Pancreas (tissue), 10 donors: ENCODE results near the gene SREBF1. TPM values are rescaled to one million over a fixed set of nuclear protein-coding genes. Genes with fewer than 3 reads are reported as not detected.
A peak's percentile ranks its signal among the peaks of the same experiment; 100 is the strongest.

Source experiments
- ATAC-seq, 4 donors: fragments of 200-7000 bp; cut with Tn5 transposase; one replicate each; pipeline versions ENCODE4 v1.8.0 to v1.9.1; 2020; ENCODE audit warnings: mild to moderate bottlenecking in 4 of 4, moderate library complexity in 4 of 4
- DNase-seq, 6 donors: peaks; one replicate each; pipeline ENCODE4 v3.0.0-alpha.2; 2020
- FAIRE-seq: peaks from 2 replicates; lab custom pipeline; 2012; peaks lifted over from hg19 to GRCh38; lab: Jason Lieb, UNC
- H3K27ac ChIP-seq, 4 donors: fragments of 200-600 bp; sonication (generic); 1 replicate in 3 of 4; 2 replicates in 1 of 4; pipeline versions ENCODE4 v1.5.0 to v1.8.0; 2020
- H3K27me3 ChIP-seq, 4 donors: fragments of 200-600 bp; one replicate each; pipeline ENCODE4 v1.8.0; 2021
- H3K36me3 ChIP-seq, 3 donors: fragments of 200-600 bp; sonication (generic) in 1 of 3; one replicate each; pipeline versions ENCODE4 v1.5.0 to v1.8.0; 2020 to 2021
- H3K4me1 ChIP-seq, 3 donors: fragments of 200-600 bp; one replicate each; pipeline ENCODE4 v1.8.0; 2021
- H3K4me3 ChIP-seq, 4 donors: fragments of 200-600 bp; sonication (generic) in 2 of 4; one replicate each; pipeline versions ENCODE4 v1.5.0 to v1.8.0; 2020 to 2021
- H3K9me3 ChIP-seq, 4 donors: fragments of 200-600 bp; one replicate each; pipeline ENCODE4 v1.8.0; 2021
- WGBS, 2 donors: extraction: QIAGEN DNeasy Blood & Tissue Kit; methylation state at CpG; one replicate each; pipeline ENCODE4 v1.1.7; 2013; 5-methylcytosine and 5-hydroxymethylcytosine counted together
- intact Hi-C, 3 donors: fragments of 100-400 bp; cut with DNase I; formaldehyde crosslinking; loops; one replicate each; pipeline versions ENCODE4 v1.11.1 to v1.14.2; 2022
- polyA plus RNA-seq, 2 donors: library from polyadenylated mRNA; stranded (reverse); fragments of 200-250 nt; gene quantifications; one replicate each; pipeline ENCODE4 v1.2.3, GENCODE V29; 2013
- total RNA-seq, 6 donors: library from RNA; stranded (reverse); fragmentation: NEBNext Ultra II Directional in 4 of 6; extraction: Animal tissue kit (Norgen Biotek cat#: 25700) in 4 of 6; gene quantifications; one replicate each; pipeline versions ENCODE4 v1.2.1 to v1.2.4, GENCODE V29; 2021 to 2023
- TF ChIP-seq, protein P1 (sequence below), 4 donors: fragments of 200-600 bp; sonication (generic) in 3 of 4; IDR thresholded peaks; one replicate each; pipeline versions ENCODE4 v1.5.0 to v1.8.0; 2021; ENCODE audit warnings: antibody characterized with exemption in 4 of 4
- donor health status: healthy with polysubstance abuse.
- donor health status: DM: no; HTN: no; CAD: no; lungs with moderate emphysema.
- donor health status: DM: no; HTN: no; CAD: no.
- donor health status: control.
- donor health status: control.
- donor health status: Bipolar disorder and iron deficiency.
- donor health status: DM: yes; HTN: yes; CAD: no.
- donor health status: DM: no; HTN: no; CAD: no.
- donor health status: DM: no; HTN: no; CAD: no.
- donor health status: DM: yes; HTN: yes; CAD: no.

SREBF1 gene
- total and polyA plus RNA-seq, 8 donors: 12.0 to 77.5 (median 32.3) TPM

DNA sequence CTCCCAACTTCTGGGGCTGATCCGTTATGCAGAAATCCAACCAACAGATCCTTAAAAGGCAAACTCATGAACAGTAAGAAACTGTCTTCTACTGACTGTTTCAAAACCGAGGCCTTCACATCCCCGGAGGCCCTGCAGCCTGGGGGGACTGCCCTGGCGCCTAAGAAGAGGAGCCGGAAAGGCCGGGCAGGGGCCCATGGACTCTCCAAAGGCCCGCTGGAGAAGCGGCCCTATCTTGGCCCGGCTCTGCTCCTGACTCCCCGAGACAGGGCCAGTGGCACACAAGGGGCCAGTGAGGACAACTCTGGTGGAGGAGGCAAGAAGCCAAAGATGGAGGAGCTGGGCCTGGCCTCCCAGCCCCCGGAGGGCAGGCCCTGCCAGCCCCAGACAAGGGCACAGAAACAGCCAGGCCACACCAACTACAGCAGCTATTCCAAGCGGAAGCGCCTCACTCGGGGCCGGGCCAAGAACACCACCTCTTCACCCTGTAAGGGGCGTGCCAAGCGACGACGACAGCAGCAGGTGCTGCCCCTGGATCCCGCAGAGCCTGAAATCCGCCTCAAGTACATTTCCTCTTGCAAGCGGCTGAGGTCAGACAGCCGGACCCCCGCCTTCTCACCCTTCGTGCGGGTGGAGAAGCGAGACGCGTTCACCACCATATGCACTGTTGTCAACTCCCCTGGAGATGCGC is 39.5 kb downstream of the SREBF1 start:
- no peak for ATAC-seq
- H3K27me3 ChIP-seq: no peaks in the 10 kb centered on the region
- WGBS, 2 donors: 94% methylated on average over 30 of the region's 30 CpGs

DNA sequence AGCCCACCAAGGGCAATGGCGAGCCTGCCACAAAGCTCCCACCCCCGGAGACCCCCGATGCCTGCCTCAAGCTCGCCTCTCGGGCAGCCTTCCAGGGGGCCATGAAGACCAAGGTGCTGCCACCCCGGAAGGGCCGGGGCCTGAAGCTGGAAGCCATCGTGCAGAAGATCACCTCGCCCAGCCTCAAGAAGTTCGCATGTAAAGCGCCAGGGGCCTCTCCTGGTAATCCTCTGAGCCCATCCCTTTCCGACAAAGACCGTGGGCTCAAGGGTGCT is 40.1 kb downstream of the SREBF1 start:
- Histone ChIP-seq H3K36me3 (peaks cover 0 to 30% (median 7%) of the 10 kb centered on the region in 3 donors), H3K4me3 (no peak overlapping the region), H3K4me1 (no peaks in the 10 kb centered on the region), H3K27ac (no peak overlapping the region), H3K27me3 (no peaks in the 10 kb centered on the region), H3K9me3 (no peaks in the 10 kb centered on the region)
- intact Hi-C loops: loop anchor here in 1 of 3 donors (10.0 kb wide), 1 partner anchor 122 kb away; no protein-coding TSS in a partner anchor
- DNase-seq: no peak
- FAIRE-seq: no peak
- TF ChIP-seq, protein P1, sequence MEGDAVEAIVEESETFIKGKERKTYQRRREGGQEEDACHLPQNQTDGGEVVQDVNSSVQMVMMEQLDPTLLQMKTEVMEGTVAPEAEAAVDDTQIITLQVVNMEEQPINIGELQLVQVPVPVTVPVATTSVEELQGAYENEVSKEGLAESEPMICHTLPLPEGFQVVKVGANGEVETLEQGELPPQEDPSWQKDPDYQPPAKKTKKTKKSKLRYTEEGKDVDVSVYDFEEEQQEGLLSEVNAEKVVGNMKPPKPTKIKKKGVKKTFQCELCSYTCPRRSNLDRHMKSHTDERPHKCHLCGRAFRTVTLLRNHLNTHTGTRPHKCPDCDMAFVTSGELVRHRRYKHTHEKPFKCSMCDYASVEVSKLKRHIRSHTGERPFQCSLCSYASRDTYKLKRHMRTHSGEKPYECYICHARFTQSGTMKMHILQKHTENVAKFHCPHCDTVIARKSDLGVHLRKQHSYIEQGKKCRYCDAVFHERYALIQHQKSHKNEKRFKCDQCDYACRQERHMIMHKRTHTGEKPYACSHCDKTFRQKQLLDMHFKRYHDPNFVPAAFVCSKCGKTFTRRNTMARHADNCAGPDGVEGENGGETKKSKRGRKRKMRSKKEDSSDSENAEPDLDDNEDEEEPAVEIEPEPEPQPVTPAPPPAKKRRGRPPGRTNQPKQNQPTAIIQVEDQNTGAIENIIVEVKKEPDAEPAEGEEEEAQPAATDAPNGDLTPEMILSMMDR (IDR thresholded peaks at IDR 0.05): no peak
- ATAC-seq: no peak
- WGBS, 2 donors: 95 to 99% methylated on average over 13 of the region's 13 CpGs

More for the DNA sequence above, 39.5 kb downstream of the SREBF1 start:
- peaks cover 0 to 30% (median 7%) of the 10 kb centered on the region in 3 donors for H3K36me3 ChIP-seq
- TF ChIP-seq, protein P1 (IDR thresholded peaks at IDR 0.05): no peak
- no peak overlapping the region for H3K4me3 ChIP-seq
- DNase-seq (peak in 1 of 6 donors; percentile 64), FAIRE-seq (no peak)
- intact Hi-C loops: loop anchor here in 1 of 3 donors (10.0 kb wide), 1 partner anchor 122 kb away; no protein-coding TSS in a partner anchor
- H3K9me3 ChIP-seq: no peaks in the 10 kb centered on the region
- no peaks in the 10 kb centered on the region for H3K4me1 ChIP-seq
- H3K27ac ChIP-seq: no peak overlapping the region

DNA sequence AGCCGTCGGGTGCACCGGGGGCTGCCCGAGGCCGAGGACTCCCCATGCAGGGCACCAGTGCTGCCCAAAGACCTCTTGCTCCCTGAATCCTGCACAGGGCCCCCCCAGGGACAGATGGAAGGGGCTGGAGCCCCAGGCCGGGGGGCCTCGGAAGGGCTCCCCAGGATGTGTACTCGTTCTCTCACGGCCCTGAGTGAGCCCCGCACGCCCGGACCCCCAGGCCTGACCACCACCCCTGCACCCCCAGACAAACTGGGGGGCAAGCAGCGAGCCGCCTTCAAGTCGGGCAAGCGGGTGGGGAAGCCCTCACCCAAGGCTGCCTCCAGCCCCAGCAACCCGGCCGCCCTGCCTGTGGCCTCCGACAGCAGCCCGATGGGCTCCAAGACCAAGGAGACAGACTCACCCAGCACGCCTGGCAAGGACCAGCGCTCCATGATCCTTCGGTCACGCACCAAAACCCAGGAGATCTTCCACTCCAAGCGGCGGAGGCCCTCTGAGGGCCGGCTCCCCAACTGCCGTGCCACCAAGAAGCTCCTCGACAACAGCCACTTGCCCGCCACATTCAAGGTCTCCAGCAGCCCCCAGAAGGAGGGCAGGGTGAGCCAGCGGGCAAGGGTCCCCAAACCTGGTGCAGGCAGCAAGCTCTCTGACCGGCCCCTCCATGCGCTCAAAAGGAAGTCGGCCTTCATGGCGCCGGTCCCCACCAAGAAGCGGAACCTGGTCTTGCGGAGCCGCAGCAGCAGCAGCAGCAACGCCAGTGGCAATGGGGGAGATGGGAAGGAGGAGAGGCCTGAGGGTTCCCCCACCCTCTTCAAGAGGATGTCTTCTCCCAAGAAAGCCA is 40.6 kb downstream of the SREBF1 start:
- Histone ChIP-seq H3K4me1 (no peaks in the 10 kb centered on the region), H3K36me3 (peaks cover 0 to 30% (median 7%) of the 10 kb centered on the region in 3 donors), H3K9me3 (no peaks in the 10 kb centered on the region), H3K4me3 (no peak overlapping the region), H3K27ac (no peak overlapping the region), H3K27me3 (no peaks in the 10 kb centered on the region)
- no peak for FAIRE-seq
- 95 to 96% methylated on average over 37 to 40 of the region's 40 CpGs for WGBS, 2 donors
- ATAC-seq: no peak
- TF ChIP-seq, protein P1 (IDR thresholded peaks at IDR 0.05): no peak
- peak in 1 of 6 donors; percentile 80 for DNase-seq
- intact Hi-C loops: loop anchor here in 1 of 3 donors (10.0 kb wide), 1 partner anchor 121 kb away; no protein-coding TSS in a partner anchor

DNA sequence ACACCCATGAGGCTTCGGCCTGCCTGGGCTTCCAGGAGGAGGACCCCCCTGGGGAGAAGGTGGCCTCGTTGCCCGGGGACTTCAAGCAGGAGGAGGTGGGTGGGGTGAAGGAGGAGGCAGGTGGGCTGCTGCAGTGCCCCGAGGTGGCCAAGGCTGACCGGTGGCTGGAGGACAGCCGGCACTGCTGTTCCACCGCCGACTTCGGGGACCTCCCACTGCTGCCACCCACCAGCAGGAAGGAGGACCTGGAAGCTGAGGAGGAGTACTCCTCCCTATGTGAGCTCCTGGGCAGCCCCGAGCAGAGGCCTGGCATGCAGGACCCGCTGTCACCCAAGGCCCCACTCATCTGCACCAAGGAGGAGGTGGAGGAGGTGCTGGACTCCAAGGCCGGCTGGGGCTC is 41.5 kb downstream of the SREBF1 start:
- ATAC-seq (no peak), FAIRE-seq (no peak), DNase-seq (peak in 1 of 6 donors; percentile 68)
- TF ChIP-seq, protein P1 (IDR thresholded peaks at IDR 0.05): no peak
- no peaks in the 10 kb centered on the region for H3K9me3 ChIP-seq
- 91% methylated on average over 12 of the region's 12 CpGs for WGBS, 2 donors
- H3K4me3 ChIP-seq: no peak overlapping the region
- H3K27me3 ChIP-seq: no peaks in the 10 kb centered on the region
- no peak overlapping the region for H3K27ac ChIP-seq
- H3K4me1 ChIP-seq: no peaks in the 10 kb centered on the region
- H3K36me3 ChIP-seq: peaks cover 0 to 30% (median 7%) of the 10 kb centered on the region in 3 donors
- intact Hi-C loops: loop anchor here in 1 of 3 donors (10.0 kb wide), 1 partner anchor 120 kb away; no protein-coding TSS in a partner anchor
